Measurements from ENCODE around the gene RANBP6. TPM values are rescaled to one million over a fixed set of nuclear protein-coding genes. Genes with fewer than 3 reads are reported as not detected.

The RANBP6 gene
- 23.9 and 44.4 TPM in 2 replicates for total RNA-seq

GRCh38 chr9:6015278-6016157, at the start of gene RANBP6:
Gene RANBP6, minus strand, starts transcription at chr9:6015624. Its CDS starts 17 bp downstream, at chr9:6015607.

Small RNA genes lying within 50 kb of the gene (small RNA-seq; reads per million reads assigned to genes)
- not detected for gene MIR4665

Other genes with a start within 250 kb of the RANBP6 start
- 13.0 and 15.8 TPM in 2 replicates for gene ERMP1, start 182.5 kb downstream of the RANBP6 start, total RNA-seq
- 0.79 TPM in 1 of 2 replicates, not detected in the other for gene MLANA, start 124.7 kb downstream of the RANBP6 start, total RNA-seq
- gene IL33, start 200.2 kb upstream of the RANBP6 start, total RNA-seq: 0.43 TPM in 1 of 2 replicates, not detected in the other